Fibroblast of lung (primary cell): Measurements from ENCODE around the gene KLF3. TPM values are rescaled to one million over a fixed set of nuclear protein-coding genes. Genes with fewer than 3 reads are reported as not detected.

Experiments
- DNase-seq, 2 donors: peaks; one replicate each; pipeline versions ENCODE4 v3.0.0 to v3.0.0-alpha.2; 2010; ENCODE audit warnings: low read depth in 2 of 2
- H2AFZ ChIP-seq: 2 replicates; pipeline ENCODE4 v1.5.1; 2012; ENCODE audit warnings: low read length, control low read depth, inconsistent platforms
- H3K27ac ChIP-seq: 2 replicates; pipeline ENCODE4 v1.5.1; 2011; ENCODE audit warnings: low read length, control low read depth; ENCODE audit not compliant: insufficient read depth
- H3K27me3 ChIP-seq: 2 replicates; pipeline ENCODE4 v1.5.1; 2011; ENCODE audit warnings: mild to moderate bottlenecking, low read length; ENCODE audit not compliant: control insufficient read depth, insufficient read depth
- H3K36me3 ChIP-seq: 2 replicates; pipeline ENCODE4 v1.5.1; 2011; ENCODE audit warnings: low read length; ENCODE audit not compliant: control insufficient read depth, insufficient read depth
- H3K4me1 ChIP-seq: 2 replicates; pipeline ENCODE4 v1.5.1; 2011; ENCODE audit warnings: low read length; ENCODE audit not compliant: control insufficient read depth, insufficient read depth; ENCODE audit errors: extremely low read depth
- H3K4me2 ChIP-seq: 2 replicates; pipeline ENCODE4 v1.5.1; 2011; ENCODE audit warnings: low read length, control low read depth; ENCODE audit not compliant: insufficient read depth; ENCODE audit errors: extremely low read depth
- H3K4me3 ChIP-seq, 4 experiments: fragments of 200-600 bp in 1 of 4; sonication (generic) in 1 of 4; replicated peaks in 1 of 4; 2 replicates each; pipeline ENCODE4 v1.5.1; 2011 to 2016; ENCODE audit warnings: low read length in 4 of 4, low read depth in 3 of 4, mild to moderate bottlenecking in 3 of 4, control low read depth in 2 of 4, inconsistent platforms in 1 of 4, mixed read lengths in 1 of 4; ENCODE audit not compliant: insufficient read depth in 1 of 4; ENCODE audit errors: control extremely low read depth in 1 of 4
- H3K79me2 ChIP-seq: 2 replicates; pipeline ENCODE4 v1.5.1; 2012; ENCODE audit warnings: mild to moderate bottlenecking, low read length, inconsistent platforms; ENCODE audit not compliant: control insufficient read depth, insufficient read depth
- H3K9ac ChIP-seq: 2 replicates; pipeline ENCODE4 v1.5.1; 2011; ENCODE audit warnings: mild to moderate bottlenecking, low read length, control low read depth; ENCODE audit not compliant: insufficient read depth
- H3K9me3 ChIP-seq: 2 replicates; pipeline ENCODE4 v1.5.1; 2012; ENCODE audit warnings: low read depth, low read length; ENCODE audit not compliant: control insufficient read depth, insufficient read depth
- H4K20me1 ChIP-seq: 2 replicates; pipeline ENCODE4 v1.5.1; 2011; ENCODE audit warnings: low read length; ENCODE audit not compliant: control insufficient read depth, insufficient read depth; ENCODE audit errors: extremely low read depth
- CTCF ChIP-seq, 2 donors: IDR thresholded peaks in 1 of 2; conservative IDR thresholded peaks in 1 of 2; 1 replicate in 1 of 2; 2 replicates in 1 of 2; pipeline ENCODE4 v1.5.1; 2011 to 2012; ENCODE audit warnings: low read length in 2 of 2, control low read depth in 1 of 2, inconsistent platforms in 1 of 2, low read depth in 1 of 2, mild to moderate bottlenecking in 1 of 2
- EZH2 ChIP-seq: IDR thresholded peaks from 2 replicates; pipeline ENCODE4 v1.5.1; 2012; ENCODE audit warnings: low read length, control low read depth, mild to moderate bottlenecking; ENCODE audit errors: missing control alignments
- polyA plus RNA-seq, 2 donors: library from polyadenylated mRNA; depleted of rRNA in 1 of 2; stranded (reverse) in 1 of 2; unstranded in 1 of 2; fragments of >200 nt; gene quantifications; 2 replicates each; pipeline ENCODE4 v1.2.1, GENCODE V29; 2011 to 2012; ENCODE audit warnings: missing spikeins in 1 of 2
- total RNA-seq: library from RNA; depleted of rRNA; stranded (reverse); fragments of >200 nt; gene quantifications from 2 replicates; pipeline ENCODE4 v1.2.1, GENCODE V29; 2014

The KLF3 gene
- total and polyA plus RNA-seq, 2 donors (not counting 1 experiment from before 2014, with no cell fraction given), result 12.4 to 18.9 TPM

- no peak for TF ChIP-seq CTCF (conservative IDR thresholded peaks at IDR 0.05 in 1 of 2, IDR thresholded peaks at IDR 0.05 in 1 of 2; ENCODE audit: low read depth in 1 of 2, low read length in 2 of 2)
- TF ChIP-seq EZH2, result no peak
- Histone ChIP-seq H3K4me3 (no peak overlapping the region), H4K20me1 (no peaks in the 10 kb centered on the region), H2AFZ (no peak overlapping the region), H3K9me3 (no peaks in the 10 kb centered on the region), H3K27me3 (no peaks in the 10 kb centered on the region), H3K4me1 (no peaks in the 10 kb centered on the region), H3K79me2 (no peaks in the 10 kb centered on the region), H3K36me3 (no peaks in the 10 kb centered on the region), H3K4me2 (no peak overlapping the region), H3K27ac (no peak overlapping the region), H3K9ac (no peak overlapping the region)
- DNase-seq, result no peak
Observed at GRCh38 chr4:38723114-38723513, 59.1 kb downstream of the KLF3 start.

GRCh38 chr4:38723726-38724474, 59.9 kb downstream of the KLF3 start:
- H3K79me2 ChIP-seq, result no peaks in the 10 kb centered on the region
- H3K27me3 ChIP-seq, result no peaks in the 10 kb centered on the region
- no peak overlapping the region for H3K4me3 ChIP-seq
- peak in 1 of 2 donors; percentile 53 for DNase-seq
- no peaks in the 10 kb centered on the region for H3K4me1 ChIP-seq
- H3K9me3 ChIP-seq, result no peaks in the 10 kb centered on the region
- no peaks in the 10 kb centered on the region for H3K36me3 ChIP-seq
- no peak overlapping the region for H2AFZ ChIP-seq
- H3K9ac ChIP-seq, result no peak overlapping the region
- TF ChIP-seq EZH2 (no peak), CTCF (conservative IDR thresholded peaks at IDR 0.05 in 1 of 2, IDR thresholded peaks at IDR 0.05 in 1 of 2; ENCODE audit: low read depth in 1 of 2, low read length in 2 of 2) (no peak)
- H3K4me2 ChIP-seq, result no peak overlapping the region
- no peaks in the 10 kb centered on the region for H4K20me1 ChIP-seq
- H3K27ac ChIP-seq, result no peak overlapping the region

- no peaks in the 10 kb centered on the region for H3K27me3 ChIP-seq
- H3K4me3 ChIP-seq, result no peak overlapping the region
- H3K9ac ChIP-seq, result no peak overlapping the region
- no peak overlapping the region for H3K4me2 ChIP-seq
- H3K79me2 ChIP-seq, result no peaks in the 10 kb centered on the region
- no peak for DNase-seq
- H3K27ac ChIP-seq, result no peak overlapping the region
- H3K4me1 ChIP-seq, result no peaks in the 10 kb centered on the region
- H3K36me3 ChIP-seq, result no peaks in the 10 kb centered on the region
- no peak overlapping the region for H2AFZ ChIP-seq
- no peaks in the 10 kb centered on the region for H3K9me3 ChIP-seq
- TF ChIP-seq CTCF (conservative IDR thresholded peaks at IDR 0.05 in 1 of 2, IDR thresholded peaks at IDR 0.05 in 1 of 2; ENCODE audit: low read depth in 1 of 2, low read length in 2 of 2) (no peak), EZH2 (no peak)
- no peaks in the 10 kb centered on the region for H4K20me1 ChIP-seq
Observed at GRCh38 chr4:38724475-38724808, 60.4 kb downstream of the KLF3 start.
